Activated CD8-positive, alpha-beta memory T cell treated with anti-CD3 and anti-CD28 coated beads for 1 hour (primary cell): ENCODE measurements around the gene NFIB.

Experiments used
- DNase-seq, 2 donors: peaks; one replicate each; pipeline ENCODE4 v3.0.0-alpha.2; 2020; ENCODE audit warnings: low read depth in 1 of 2; ENCODE audit errors: extremely low read depth in 1 of 2

NFIB gene

GRCh38 chr9:14249527-14249926 lies 64.4 kb downstream of the NFIB start:
- DNase-seq: no peak

- DNase-seq: no peak
Observed at GRCh38 chr9:14248149-14248548, 65.8 kb downstream of the NFIB start.

DNA sequence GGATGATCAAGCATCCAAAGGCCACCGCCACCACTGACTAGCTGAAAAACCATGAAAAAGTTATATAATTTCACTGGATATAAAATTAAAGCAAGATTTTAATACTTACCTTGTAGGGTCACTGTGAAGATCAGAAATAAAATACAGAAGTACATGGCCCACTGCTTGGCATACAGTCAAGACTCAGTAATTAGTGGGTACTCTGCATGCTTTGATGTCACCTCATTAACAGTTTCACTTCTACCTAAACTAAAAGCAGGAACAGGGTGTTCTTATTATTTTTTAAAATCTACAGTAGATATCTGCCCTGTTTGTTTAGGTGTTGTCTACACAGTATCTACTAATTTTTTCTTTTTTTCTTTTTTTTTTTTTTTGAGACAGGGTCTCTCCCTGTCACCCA lies 66.4 kb downstream of the NFIB start:
- DNase-seq: no peak

DNA sequence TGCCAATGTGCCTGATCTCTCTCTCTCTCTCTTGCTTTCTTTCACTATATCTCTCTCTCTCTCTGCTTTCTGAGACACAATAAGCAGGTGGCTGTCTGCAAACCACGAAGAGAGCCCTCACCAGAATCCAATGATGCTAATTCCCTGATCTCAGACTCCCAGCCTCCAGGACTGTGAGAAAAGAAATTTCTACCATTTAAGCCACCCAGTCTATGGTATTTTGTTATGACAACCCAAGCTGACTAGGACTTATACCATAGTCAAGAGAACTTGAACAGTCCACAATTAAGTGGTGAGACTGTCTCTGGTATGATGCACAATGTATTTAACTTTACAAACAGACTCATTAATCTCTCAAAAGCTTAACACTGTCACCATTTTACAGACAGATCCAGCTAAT lies 67.0 kb downstream of the NFIB start:
- no peak for DNase-seq

DNA sequence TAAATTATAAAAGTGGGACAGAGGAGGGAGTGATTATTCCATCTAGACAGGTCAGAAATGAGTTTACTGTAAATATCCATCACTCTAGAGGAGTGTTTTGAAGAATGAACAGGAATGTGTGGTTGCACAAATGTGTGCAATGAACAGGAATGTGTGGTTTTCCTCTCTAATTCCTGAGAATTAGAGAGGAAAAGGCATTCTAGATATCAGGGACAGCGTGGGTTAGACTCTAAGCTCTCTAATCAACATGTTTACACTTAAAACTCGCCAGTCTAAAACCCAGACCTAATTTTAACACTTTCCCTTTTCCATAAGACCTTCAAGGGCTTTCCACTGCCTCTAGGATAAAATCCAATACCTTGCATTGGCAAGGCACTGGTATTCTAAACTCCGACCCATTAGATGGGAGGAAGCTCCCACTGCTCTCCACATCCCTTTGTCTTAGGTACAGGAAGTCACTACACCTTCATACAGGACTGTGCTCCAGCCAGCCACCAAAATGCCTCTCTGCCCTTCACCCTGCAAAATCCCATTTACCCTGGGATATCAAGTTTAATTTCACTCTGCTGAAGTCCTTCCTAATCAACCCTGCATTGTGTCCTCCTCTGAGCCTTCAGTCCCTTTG lies 67.9 kb downstream of the NFIB start:
- no peak for DNase-seq

DNA sequence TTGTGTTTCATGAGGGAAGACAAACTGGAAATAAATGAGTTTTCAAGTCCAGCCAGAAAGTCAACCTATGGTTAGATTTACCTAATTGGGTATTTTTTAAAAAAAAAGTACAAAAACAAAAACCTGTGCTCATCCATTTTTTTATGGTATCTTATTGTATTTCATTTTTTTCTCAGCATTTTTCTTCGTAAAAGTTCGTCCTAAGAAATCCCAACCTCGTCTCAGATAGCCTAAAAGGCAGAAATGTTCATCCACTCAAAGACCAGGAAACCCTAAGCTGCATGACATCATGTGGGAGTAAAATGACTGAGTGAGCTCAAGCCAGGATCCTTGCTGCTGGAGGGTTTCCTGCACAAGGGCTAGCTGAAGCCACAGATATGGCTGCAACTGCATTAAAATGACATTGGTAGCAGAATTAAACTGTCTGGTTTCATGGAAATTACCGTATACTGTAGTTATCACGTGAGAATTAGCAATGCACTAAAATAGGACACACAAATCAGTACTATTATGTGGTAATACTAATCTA lies 70.4 kb downstream of the NFIB start:
- no peak for DNase-seq

DNA sequence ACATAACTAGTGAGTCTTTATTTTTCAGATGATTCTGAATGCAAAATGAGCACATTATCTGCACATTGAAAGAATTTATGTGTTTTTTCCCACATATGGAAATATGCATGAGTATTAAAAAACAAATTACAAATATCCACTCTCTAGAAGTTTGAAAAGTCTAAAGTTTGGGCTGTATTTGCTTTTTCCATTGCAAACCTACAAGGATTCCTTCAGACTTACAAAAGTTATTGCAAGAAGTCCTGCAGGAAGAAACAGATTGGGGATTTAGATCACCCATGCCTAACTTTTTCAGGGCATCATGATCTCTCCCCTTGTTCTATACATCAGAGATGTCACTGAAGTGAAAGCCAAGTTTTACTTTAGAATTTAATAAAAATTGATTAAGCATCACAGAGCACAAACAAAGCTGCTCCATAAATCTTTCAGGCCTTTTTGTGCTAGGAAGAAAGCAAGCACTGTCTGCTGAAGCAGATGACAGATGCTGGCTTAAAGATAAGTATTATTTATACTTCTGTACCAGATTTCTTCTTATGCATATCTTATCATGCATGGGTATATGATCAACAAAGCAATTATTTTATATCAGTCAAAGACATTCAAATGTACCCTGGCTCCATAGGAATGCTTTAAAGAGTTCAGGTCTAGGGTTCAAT lies 71.7 kb downstream of the NFIB start:
- no peak for DNase-seq

DNA sequence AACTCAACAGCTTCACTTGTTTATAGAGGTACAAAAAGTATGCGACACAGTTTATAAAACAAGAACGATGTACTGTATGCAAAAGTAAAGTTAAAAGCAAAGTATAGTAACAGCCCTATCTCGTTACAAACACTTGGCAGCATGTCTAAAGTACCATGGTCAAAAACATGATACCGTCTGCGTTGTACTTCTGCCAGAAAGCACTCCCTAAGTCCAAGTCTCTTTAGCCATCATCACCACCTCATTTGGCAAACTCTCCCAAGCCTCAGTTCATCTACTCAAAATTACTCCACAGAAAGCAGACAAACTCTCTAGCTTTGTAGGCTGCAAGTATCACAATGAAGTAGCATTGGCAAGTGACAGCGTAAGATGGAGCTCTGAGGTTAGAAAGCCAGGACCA lies 73.4 kb downstream of the NFIB start:
- no peak for DNase-seq

- DNase-seq: no peak
Observed at GRCh38 chr9:14238518-14238917, 75.4 kb downstream of the NFIB start.

DNA sequence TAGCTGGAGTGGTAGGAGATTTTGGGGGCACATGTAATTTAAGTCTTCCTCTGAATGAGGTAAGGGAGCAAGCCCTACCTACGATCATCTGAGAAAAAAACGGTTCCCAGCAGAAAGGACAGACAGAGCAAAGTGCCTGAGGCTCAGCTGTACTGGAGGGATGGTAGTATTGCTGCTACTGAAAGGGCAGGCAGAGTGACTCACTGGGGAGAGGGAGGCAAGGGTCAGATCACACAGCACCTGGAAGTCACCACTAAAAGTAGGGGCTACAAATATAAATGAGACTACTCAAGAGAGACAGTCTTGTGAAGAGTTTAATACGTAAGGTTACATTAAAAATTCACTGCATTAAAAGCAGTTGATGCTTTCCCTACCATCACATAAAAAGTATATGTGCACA lies 75.9 kb downstream of the NFIB start:
- no peak for DNase-seq

GRCh38 chr9:14236591-14236990 lies 77.3 kb downstream of the NFIB start:
- no peak for DNase-seq

DNA sequence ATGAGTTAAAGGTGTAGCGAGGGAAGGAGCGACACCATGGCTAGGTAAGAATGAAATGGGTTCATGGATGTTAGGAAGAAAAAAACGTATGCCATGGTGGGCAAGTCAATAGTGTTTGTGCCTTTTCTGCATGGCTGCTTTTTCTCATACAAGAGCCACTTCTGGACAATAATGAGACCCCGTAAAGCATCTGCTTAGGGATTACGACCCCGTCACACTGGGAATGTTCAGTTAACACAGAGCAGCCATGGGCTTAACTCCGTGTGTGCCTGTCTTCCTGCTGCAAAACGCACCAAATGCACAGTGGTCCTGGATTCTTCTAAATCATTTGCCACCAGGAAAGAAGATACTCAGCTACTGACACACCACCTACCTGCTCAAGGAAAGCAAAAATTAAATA lies 81.8 kb downstream of the NFIB start:
- DNase-seq: no peak

DNA sequence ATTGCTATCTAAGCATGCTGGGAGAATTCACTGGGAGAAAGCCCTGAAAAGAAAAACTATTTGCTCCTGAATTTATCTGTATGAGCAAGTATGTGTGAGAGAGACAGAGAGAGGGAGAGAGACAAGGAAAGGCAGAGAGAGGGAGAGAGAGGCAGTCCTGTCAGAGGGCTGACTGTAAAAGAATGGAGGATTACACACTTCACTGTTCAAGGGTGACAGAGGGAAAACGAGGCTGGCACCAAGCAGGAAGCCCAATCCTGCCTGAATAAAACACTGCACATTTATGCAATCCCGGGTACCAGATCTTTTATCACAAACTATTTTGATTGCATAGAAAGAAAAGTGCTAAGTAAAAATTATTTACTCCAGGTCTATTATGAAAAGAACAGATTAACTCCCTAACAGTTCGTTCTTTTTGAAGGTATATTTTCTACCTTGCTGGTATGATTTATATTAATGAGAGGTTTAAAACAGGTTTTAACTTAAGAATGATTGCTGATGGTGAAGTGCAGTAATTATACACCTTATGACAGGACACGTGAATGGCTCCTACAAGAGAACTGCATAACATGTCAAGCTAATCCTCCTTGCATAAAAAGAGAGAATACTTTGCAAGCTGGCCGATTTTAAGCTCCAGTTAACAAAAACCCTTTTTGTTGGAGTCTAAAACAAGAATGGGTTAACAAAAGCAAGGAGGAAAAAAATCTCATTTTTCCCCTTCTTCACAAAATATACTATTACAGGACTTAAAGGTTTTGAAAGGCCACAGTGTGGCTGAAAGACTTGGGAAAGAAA lies 82.5 kb downstream of the NFIB start:
- no peak for DNase-seq

DNA sequence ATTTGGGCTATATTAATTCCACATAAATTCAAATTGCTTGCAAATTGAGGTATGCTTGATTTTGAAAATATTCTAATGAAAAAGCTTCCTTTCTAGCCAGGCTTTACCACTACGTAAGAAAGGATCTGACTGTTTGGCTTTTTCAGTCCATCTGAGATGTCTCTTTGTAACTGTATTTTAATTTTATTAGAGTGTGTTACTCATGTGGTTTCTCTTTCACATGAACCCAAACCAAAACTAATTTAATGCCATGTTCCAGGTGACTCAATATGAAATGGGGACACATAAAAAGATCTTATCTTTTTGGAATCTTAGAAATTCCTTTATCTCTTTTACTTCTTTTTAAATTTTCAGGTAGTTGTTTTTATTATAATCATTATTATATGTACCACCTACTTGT lies 85.3 kb downstream of the NFIB start:
- DNase-seq: no peak

GRCh38 chr9:14226855-14227532 lies 86.9 kb downstream of the NFIB start:
- no peak for DNase-seq

GRCh38 chr9:14223081-14223480 lies 90.9 kb downstream of the NFIB start:
- DNase-seq: no peak

DNA sequence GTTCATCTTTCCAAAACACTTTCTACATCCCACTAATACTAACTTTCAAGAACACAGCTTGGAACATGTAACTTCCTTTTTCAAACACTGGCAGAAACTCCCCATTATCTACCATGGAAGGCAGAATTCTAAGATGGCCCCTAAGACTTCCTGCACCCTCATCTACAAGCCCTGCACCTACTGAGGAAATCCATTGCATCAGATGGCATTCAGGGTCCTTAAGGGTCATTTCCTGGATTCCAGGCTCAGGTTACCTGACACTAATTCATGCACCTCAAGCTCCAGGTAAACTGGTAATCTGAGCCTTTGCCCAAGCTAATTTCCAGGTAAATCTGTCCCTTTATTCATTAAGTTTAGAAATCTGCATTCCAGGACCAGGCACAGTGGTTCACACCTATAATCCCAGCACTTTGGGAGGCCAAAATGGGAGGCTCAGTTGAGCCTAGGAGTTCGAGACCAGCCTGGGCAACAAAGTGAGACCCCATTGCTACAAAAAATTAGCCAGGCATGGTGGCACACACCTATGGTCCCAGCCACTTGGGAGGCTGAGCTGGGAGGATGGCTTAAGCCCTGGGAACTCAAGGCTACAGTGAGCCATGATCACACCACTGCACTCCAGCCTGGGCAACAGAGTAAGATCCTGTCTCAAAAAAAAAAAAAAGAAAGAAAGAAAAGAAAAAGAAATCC lies 91.6 kb downstream of the NFIB start:
- DNase-seq: no peak

GRCh38 chr9:14221558-14221957 lies 92.4 kb downstream of the NFIB start:
- DNase-seq: no peak

- DNase-seq: no peak
Observed at GRCh38 chr9:14221119-14221518, 92.8 kb downstream of the NFIB start.

DNA sequence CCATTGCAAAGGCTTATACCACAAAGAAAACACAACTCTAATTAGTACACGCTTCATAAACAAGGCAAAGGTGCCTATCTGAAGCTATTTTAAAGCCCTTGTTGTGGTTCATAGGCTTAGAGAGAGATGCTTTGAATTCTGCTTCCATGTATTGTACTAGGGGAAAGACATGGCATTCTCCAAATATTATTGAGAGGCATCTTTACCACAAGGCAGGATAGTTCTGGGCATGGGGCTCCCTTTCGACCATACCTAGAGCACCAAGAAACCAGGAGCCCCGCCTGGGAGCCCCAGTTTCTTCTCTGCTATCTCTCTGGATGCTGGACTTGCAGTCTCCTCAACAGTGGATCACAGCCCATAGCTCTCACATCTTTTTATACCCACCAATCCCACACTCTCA lies 93.7 kb downstream of the NFIB start:
- no peak for DNase-seq

DNA sequence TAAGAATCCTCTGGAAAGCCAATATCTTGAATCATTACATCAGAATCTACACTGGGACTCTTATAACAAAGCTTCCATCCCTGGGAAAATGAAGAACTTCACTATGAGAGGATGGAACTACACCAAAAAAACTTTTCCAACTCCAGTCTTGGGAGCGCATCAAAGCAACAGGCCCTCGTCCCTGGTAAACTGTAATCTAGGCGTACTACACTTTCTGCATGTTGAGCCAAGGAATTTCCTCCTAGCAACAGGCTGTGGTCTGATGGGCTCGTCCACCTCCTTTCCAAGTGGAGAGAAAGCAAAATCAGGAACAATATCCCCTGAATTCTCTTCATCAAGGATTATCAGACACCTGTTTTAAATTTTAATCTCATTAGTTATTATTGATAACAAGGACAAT lies 94.1 kb downstream of the NFIB start:
- no peak for DNase-seq
